ENCODE results near the gene CXCL10. TPM values are rescaled to one million over a fixed set of nuclear protein-coding genes. Genes with fewer than 3 reads are reported as not detected.
A peak's percentile ranks its signal among the peaks of the same experiment; 100 is the strongest.

The CXCL10 gene
- total RNA-seq: under 1 TPM; 0.75 to 0.82 TPM

GRCh38 chr4:76023389-76023788 is at the start of gene CXCL10:
CXCL10 (minus strand) TSS chr4:76023497; CDS start chr4:76023431, 66 bp downstream.
- DNase-seq: no peak
- CTCF ChIA-PET: no interaction called here
- Mint-ChIP-seq H3K4me3 (no peak within 1 kb of the TSS), H3K36me3 (peaks cover 11% of the 10 kb centered on the region), H3K27ac (no peak within 1 kb of the TSS), H3K4me1 (peaks cover 35% of the 10 kb centered on the region), H3K27me3 (peaks cover 6% of the 10 kb centered on the region), H3K9me3 (ENCODE audit: low read depth) (no peaks in the 10 kb centered on the region)
- no peak for ATAC-seq

DNA sequence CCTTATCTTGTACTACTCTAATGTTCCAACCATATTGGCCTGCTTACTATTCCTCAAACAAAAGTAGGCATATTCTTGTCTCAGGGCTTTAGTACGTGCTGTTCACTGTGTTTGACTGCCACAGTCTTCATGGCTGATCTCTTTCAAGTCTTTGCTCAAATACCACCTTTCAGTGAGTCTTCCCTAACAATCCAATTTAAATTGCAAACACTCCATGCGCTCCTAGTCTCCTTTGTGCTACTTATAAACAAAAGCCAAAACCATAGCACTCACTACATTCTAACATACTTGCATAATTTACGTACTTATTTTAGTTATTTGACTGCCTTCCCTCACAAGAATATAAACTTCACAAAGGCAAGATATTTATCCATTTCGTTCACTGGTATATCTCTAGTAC is 49.5 kb upstream of the CXCL10 start:
- no peak overlapping the region for H3K27ac Mint-ChIP-seq
- ATAC-seq: no peak
- H3K36me3 Mint-ChIP-seq: no peaks in the 10 kb centered on the region
- no peaks in the 10 kb centered on the region for H3K4me1 Mint-ChIP-seq
- CTCF ChIA-PET: interaction anchor here (2.1 kb wide), 1 partner anchor 77 kb away, joined by 6 read pairs; no protein-coding TSS in a partner anchor
- peaks cover 5% of the 10 kb centered on the region for H3K27me3 Mint-ChIP-seq
- no peak overlapping the region for H3K4me3 Mint-ChIP-seq
- H3K9me3 Mint-ChIP-seq (ENCODE audit: low read depth): no peaks in the 10 kb centered on the region
- no peak for DNase-seq

GRCh38 chr4:76067652-76068286 is 44.5 kb upstream of the CXCL10 start:
- Mint-ChIP-seq H3K4me1 (peaks cover 5% of the 10 kb centered on the region), H3K27ac (no peak overlapping the region), H3K4me3 (no peak overlapping the region), H3K27me3 (no peaks in the 10 kb centered on the region), H3K9me3 (ENCODE audit: low read depth) (no peaks in the 10 kb centered on the region), H3K36me3 (peaks cover 10% of the 10 kb centered on the region)
- ATAC-seq: peak; percentile 92
- CTCF ChIA-PET: interaction anchor here (1.3 to 2.1 kb wide), 3 partner anchors 8 to 71 kb away, joined by 3 to 41 read pairs (median 4); no protein-coding TSS in a partner anchor
- peak; percentile 84 for DNase-seq

- Mint-ChIP-seq H3K9me3 (ENCODE audit: low read depth) (no peaks in the 10 kb centered on the region), H3K4me3 (no peak overlapping the region), H3K27me3 (no peaks in the 10 kb centered on the region), H3K36me3 (peaks cover 16% of the 10 kb centered on the region), H3K27ac (no peak overlapping the region), H3K4me1 (peaks cover 10% of the 10 kb centered on the region)
- CTCF ChIA-PET: interaction anchor here (1.2 to 2.1 kb wide), 7 partner anchors 10 to 126 kb away, joined by 3 to 41 read pairs (median 4); partner anchors contain the start of gene NAAA
- DNase-seq (no peak), ATAC-seq (no peak)
These were observed 43.2 kb upstream of the CXCL10 start for GRCh38 chr4:76066546-76066945.

DNA sequence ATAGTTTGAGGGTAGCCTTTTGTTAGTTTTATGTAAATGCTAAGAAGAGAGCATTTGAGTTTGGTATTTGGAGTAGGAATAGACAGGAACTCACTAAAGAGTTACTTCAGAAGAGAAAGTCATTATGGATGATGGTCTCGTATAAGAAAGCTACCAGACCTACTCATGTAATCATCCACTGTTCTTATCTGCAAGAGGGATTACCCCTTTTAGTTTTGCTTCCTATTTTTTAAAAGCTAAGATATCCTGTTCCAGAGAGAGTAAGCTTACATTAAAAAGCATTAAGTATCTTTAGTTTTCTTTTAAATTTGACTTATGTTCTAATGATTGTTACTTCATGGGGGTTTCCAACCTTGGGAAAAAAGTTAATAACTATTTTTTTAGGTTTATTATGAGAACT is 38.7 kb upstream of the CXCL10 start:
- ATAC-seq: no peak

GRCh38 chr4:76061421-76061820 is 38.1 kb upstream of the CXCL10 start:
- ATAC-seq: no peak
- peaks cover 25% of the 10 kb centered on the region for H3K36me3 Mint-ChIP-seq
- CTCF ChIA-PET: interaction anchor here (0.9 to 3.0 kb wide), 3 partner anchors 46 to 69 kb away, joined by 3 to 28 read pairs (median 3); no protein-coding TSS in a partner anchor
- H3K4me3 Mint-ChIP-seq: no peak overlapping the region
- H3K27ac Mint-ChIP-seq: no peak overlapping the region
- no peak for DNase-seq
- H3K9me3 Mint-ChIP-seq (ENCODE audit: low read depth): no peaks in the 10 kb centered on the region
- peaks cover 53% of the 10 kb centered on the region for H3K4me1 Mint-ChIP-seq
- H3K27me3 Mint-ChIP-seq: no peaks in the 10 kb centered on the region

More for the DNA sequence above, 38.7 kb upstream of the CXCL10 start:
- Mint-ChIP-seq H3K4me3 (no peak overlapping the region), H3K27ac (no peak overlapping the region), H3K27me3 (no peaks in the 10 kb centered on the region), H3K9me3 (ENCODE audit: low read depth) (no peaks in the 10 kb centered on the region), H3K36me3 (peaks cover 25% of the 10 kb centered on the region), H3K4me1 (peaks cover 50% of the 10 kb centered on the region)
- CTCF ChIA-PET: interaction anchor here (0.7 to 3.0 kb wide), 3 partner anchors 46 to 124 kb away, joined by 3 to 28 read pairs (median 4); no protein-coding TSS in a partner anchor
- DNase-seq: no peak

GRCh38 chr4:76060506-76060905 is 37.2 kb upstream of the CXCL10 start:
- H3K9me3 Mint-ChIP-seq (ENCODE audit: low read depth): no peaks in the 10 kb centered on the region
- H3K4me3 Mint-ChIP-seq: no peak overlapping the region
- DNase-seq: no peak
- H3K27ac Mint-ChIP-seq: peak overlapping the region; percentile 70
- no peaks in the 10 kb centered on the region for H3K27me3 Mint-ChIP-seq
- peaks cover 28% of the 10 kb centered on the region for H3K36me3 Mint-ChIP-seq
- H3K4me1 Mint-ChIP-seq: peaks cover 62% of the 10 kb centered on the region
- ATAC-seq: no peak
- CTCF ChIA-PET: interaction anchor here (0.9 kb wide), 1 partner anchor 68 kb away, joined by 3 read pairs; no protein-coding TSS in a partner anchor

DNA sequence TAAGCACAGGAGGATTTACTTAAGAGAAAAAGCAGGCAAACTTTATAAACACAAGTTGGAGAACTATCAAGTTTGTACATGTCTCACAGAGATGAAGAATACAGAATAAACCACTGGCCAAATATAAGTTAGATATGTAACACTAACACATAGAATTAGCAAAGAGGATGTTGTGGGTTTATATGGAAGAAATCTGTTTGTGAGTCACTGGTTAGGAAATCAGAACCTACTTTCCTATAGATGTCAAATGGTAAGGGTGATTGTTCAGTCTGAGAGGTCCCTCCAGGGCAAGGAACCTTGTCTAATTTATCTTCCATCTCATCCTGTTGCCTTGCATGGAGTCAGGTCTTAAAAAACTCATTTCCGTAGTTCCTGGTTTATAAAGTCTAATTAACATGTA is 36.5 kb upstream of the CXCL10 start:
- ATAC-seq (peak; percentile 56), DNase-seq (no peak)
- peaks cover 26% of the 10 kb centered on the region for H3K36me3 Mint-ChIP-seq
- H3K27ac Mint-ChIP-seq: peak overlapping the region; percentile 70
- no peaks in the 10 kb centered on the region for H3K27me3 Mint-ChIP-seq
- CTCF ChIA-PET: interaction anchor here (1.9 to 2.7 kb wide), 2 partner anchors 35 to 64 kb away, joined by 4 to 28 read pairs; no protein-coding TSS in a partner anchor
- H3K9me3 Mint-ChIP-seq (ENCODE audit: low read depth): no peaks in the 10 kb centered on the region
- no peak overlapping the region for H3K4me3 Mint-ChIP-seq
- H3K4me1 Mint-ChIP-seq: peaks cover 70% of the 10 kb centered on the region

DNA sequence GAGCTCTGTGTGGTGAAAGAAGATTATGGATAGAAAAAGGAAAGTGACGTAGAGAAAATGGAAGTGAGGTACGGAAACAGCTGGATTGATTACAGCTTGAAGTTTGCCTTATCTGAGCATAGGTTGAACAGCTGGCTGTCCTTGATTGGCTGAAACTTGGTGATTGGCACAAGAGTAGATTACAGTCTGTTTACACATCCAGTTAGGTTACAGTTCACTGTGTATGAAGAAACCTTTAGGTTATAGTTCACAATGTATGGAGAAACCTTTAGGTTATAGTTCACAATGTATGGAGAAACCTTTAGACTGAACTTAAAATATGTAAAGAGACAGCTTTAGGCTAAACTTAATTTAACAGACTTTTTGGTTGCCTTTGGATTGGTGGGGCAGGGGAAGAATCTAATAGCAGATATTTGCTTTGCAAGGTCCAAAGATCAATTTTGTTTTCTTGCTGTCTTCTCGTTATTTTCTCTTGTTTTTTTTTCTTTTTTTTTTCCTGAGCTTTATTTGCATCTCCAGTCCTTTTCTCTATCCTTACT is 35.7 kb upstream of the CXCL10 start:
- no peaks in the 10 kb centered on the region for H3K9me3 Mint-ChIP-seq (ENCODE audit: low read depth)
- DNase-seq: peak; percentile 59
- ATAC-seq: peak; percentile 25
- H3K4me1 Mint-ChIP-seq: peaks cover 73% of the 10 kb centered on the region
- peaks cover 23% of the 10 kb centered on the region for H3K36me3 Mint-ChIP-seq
- peak overlapping the region; percentile 1 for H3K4me3 Mint-ChIP-seq
- CTCF ChIA-PET: interaction anchor here (1.0 to 2.7 kb wide), 6 partner anchors 12 to 68 kb away, joined by 3 to 28 read pairs (median 4); partner anchors contain the start of gene SDAD1
- no peaks in the 10 kb centered on the region for H3K27me3 Mint-ChIP-seq
- H3K27ac Mint-ChIP-seq: peak overlapping the region; percentile 80

DNA sequence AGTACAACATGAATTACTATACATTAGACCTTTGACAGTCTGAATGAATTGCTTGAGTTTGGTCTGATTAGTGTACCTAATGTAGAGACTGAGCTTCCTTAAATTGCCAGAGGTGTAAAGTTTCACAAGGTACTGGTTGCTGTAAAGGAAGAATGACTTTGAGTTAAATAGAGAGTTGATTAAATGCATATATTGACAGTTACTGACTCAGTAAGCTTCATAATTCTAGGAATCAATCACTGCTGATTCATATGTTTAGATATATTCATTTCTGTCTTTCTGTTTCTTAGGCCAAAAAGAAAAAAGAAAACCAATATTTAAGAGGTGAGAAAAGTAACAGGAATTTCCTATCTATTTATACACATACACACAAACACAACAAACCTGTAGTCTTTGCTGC is 35.0 kb upstream of the CXCL10 start:
- H3K9me3 Mint-ChIP-seq (ENCODE audit: low read depth): no peaks in the 10 kb centered on the region
- H3K36me3 Mint-ChIP-seq: peaks cover 23% of the 10 kb centered on the region
- DNase-seq (no peak), ATAC-seq (peak; percentile 71)
- CTCF ChIA-PET: interaction anchor here (1.0 to 2.7 kb wide), 6 partner anchors 13 to 67 kb away, joined by 3 to 28 read pairs (median 4); partner anchors contain the start of gene SDAD1
- H3K27ac Mint-ChIP-seq: peak overlapping the region; percentile 80
- peaks cover 77% of the 10 kb centered on the region for H3K4me1 Mint-ChIP-seq
- no peak overlapping the region for H3K4me3 Mint-ChIP-seq
- peaks cover 4% of the 10 kb centered on the region for H3K27me3 Mint-ChIP-seq

- peaks cover 4% of the 10 kb centered on the region for H3K27me3 Mint-ChIP-seq
- CTCF ChIA-PET: interaction anchor here (1.0 to 3.2 kb wide), 3 partner anchors 12 to 59 kb away, joined by 3 to 15 read pairs (median 4); no protein-coding TSS in a partner anchor
- H3K4me1 Mint-ChIP-seq: peaks cover 61% of the 10 kb centered on the region
- no peak overlapping the region for H3K4me3 Mint-ChIP-seq
- no peaks in the 10 kb centered on the region for H3K9me3 Mint-ChIP-seq (ENCODE audit: low read depth)
- peaks cover 7% of the 10 kb centered on the region for H3K36me3 Mint-ChIP-seq
- no peak for ATAC-seq
- peak overlapping the region; percentile 58 for H3K27ac Mint-ChIP-seq
- DNase-seq: no peak
These were observed 32.1 kb upstream of the CXCL10 start for GRCh38 chr4:76055421-76055820.

GRCh38 chr4:76055016-76055415 is 31.7 kb upstream of the CXCL10 start:
- Mint-ChIP-seq H3K4me1 (peaks cover 57% of the 10 kb centered on the region), H3K27me3 (peaks cover 4% of the 10 kb centered on the region), H3K36me3 (peaks cover 5% of the 10 kb centered on the region), H3K9me3 (ENCODE audit: low read depth) (no peaks in the 10 kb centered on the region), H3K27ac (peak overlapping the region; percentile 58), H3K4me3 (no peak overlapping the region)
- CTCF ChIA-PET: interaction anchor here (1.0 to 3.2 kb wide), 5 partner anchors 12 to 115 kb away, joined by 3 to 15 read pairs (median 3); no protein-coding TSS in a partner anchor
- DNase-seq (peak; percentile 67), ATAC-seq (peak; percentile 73)

DNA sequence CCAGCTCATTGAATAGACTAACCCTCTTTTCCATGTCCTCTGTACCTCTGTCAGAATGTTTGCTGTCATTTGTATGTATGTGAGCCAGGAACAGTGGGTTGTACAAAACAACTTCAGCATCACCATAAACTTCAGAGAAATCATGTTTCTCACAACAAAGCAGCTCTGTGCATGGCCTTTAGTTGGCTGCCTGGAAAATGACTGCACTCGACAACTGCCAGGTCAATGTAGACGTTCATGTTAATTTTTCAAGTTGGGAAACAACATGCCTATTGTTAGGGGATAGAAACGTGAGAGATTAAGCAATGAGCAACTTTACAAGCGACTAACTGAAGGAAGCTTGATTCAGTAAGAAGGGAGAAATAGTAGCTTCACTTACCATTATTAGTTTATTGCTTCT is 30.4 kb upstream of the CXCL10 start:
- H3K4me3 Mint-ChIP-seq: no peak overlapping the region
- no peak for ATAC-seq
- CTCF ChIA-PET: interaction anchor here (0.6 to 3.2 kb wide), 5 partner anchors 37 to 243 kb away, joined by 3 to 15 read pairs (median 3); no protein-coding TSS in a partner anchor
- H3K27me3 Mint-ChIP-seq: peaks cover 4% of the 10 kb centered on the region
- H3K4me1 Mint-ChIP-seq: peaks cover 45% of the 10 kb centered on the region
- H3K27ac Mint-ChIP-seq: no peak overlapping the region
- H3K9me3 Mint-ChIP-seq (ENCODE audit: low read depth): no peaks in the 10 kb centered on the region
- peaks cover 5% of the 10 kb centered on the region for H3K36me3 Mint-ChIP-seq
- no peak for DNase-seq
